Fibroblast of lung (primary cell): Measurements from ENCODE around the gene CALU. TPM values are rescaled to one million over a fixed set of nuclear protein-coding genes. Genes with fewer than 3 reads are reported as not detected.

ENCODE experiments used
- DNase-seq, 2 donors: peaks; one replicate each; pipeline versions ENCODE4 v3.0.0 to v3.0.0-alpha.2; 2010; ENCODE audit warnings: low read depth in 2 of 2
- H2AFZ ChIP-seq: 2 replicates; pipeline ENCODE4 v1.5.1; 2012; ENCODE audit warnings: low read length, control low read depth, inconsistent platforms
- H3K27ac ChIP-seq: 2 replicates; pipeline ENCODE4 v1.5.1; 2011; ENCODE audit warnings: low read length, control low read depth; ENCODE audit not compliant: insufficient read depth
- H3K27me3 ChIP-seq: 2 replicates; pipeline ENCODE4 v1.5.1; 2011; ENCODE audit warnings: mild to moderate bottlenecking, low read length; ENCODE audit not compliant: control insufficient read depth, insufficient read depth
- H3K36me3 ChIP-seq: 2 replicates; pipeline ENCODE4 v1.5.1; 2011; ENCODE audit warnings: low read length; ENCODE audit not compliant: control insufficient read depth, insufficient read depth
- H3K4me1 ChIP-seq: 2 replicates; pipeline ENCODE4 v1.5.1; 2011; ENCODE audit warnings: low read length; ENCODE audit not compliant: control insufficient read depth, insufficient read depth; ENCODE audit errors: extremely low read depth
- H3K4me2 ChIP-seq: 2 replicates; pipeline ENCODE4 v1.5.1; 2011; ENCODE audit warnings: low read length, control low read depth; ENCODE audit not compliant: insufficient read depth; ENCODE audit errors: extremely low read depth
- H3K4me3 ChIP-seq, 4 experiments: fragments of 200-600 bp in 1 of 4; sonication (generic) in 1 of 4; replicated peaks in 1 of 4; 2 replicates each; pipeline ENCODE4 v1.5.1; 2011 to 2016; ENCODE audit warnings: low read length in 4 of 4, low read depth in 3 of 4, mild to moderate bottlenecking in 3 of 4, control low read depth in 2 of 4, inconsistent platforms in 1 of 4, mixed read lengths in 1 of 4; ENCODE audit not compliant: insufficient read depth in 1 of 4; ENCODE audit errors: control extremely low read depth in 1 of 4
- H3K79me2 ChIP-seq: 2 replicates; pipeline ENCODE4 v1.5.1; 2012; ENCODE audit warnings: mild to moderate bottlenecking, low read length, inconsistent platforms; ENCODE audit not compliant: control insufficient read depth, insufficient read depth
- H3K9ac ChIP-seq: 2 replicates; pipeline ENCODE4 v1.5.1; 2011; ENCODE audit warnings: mild to moderate bottlenecking, low read length, control low read depth; ENCODE audit not compliant: insufficient read depth
- H3K9me3 ChIP-seq: 2 replicates; pipeline ENCODE4 v1.5.1; 2012; ENCODE audit warnings: low read depth, low read length; ENCODE audit not compliant: control insufficient read depth, insufficient read depth
- H4K20me1 ChIP-seq: 2 replicates; pipeline ENCODE4 v1.5.1; 2011; ENCODE audit warnings: low read length; ENCODE audit not compliant: control insufficient read depth, insufficient read depth; ENCODE audit errors: extremely low read depth
- EZH2 ChIP-seq: IDR thresholded peaks from 2 replicates; pipeline ENCODE4 v1.5.1; 2012; ENCODE audit warnings: low read length, control low read depth, mild to moderate bottlenecking; ENCODE audit errors: missing control alignments
- polyA plus RNA-seq, 2 donors: library from polyadenylated mRNA; depleted of rRNA in 1 of 2; stranded (reverse) in 1 of 2; unstranded in 1 of 2; fragments of >200 nt; gene quantifications; 2 replicates each; pipeline ENCODE4 v1.2.1, GENCODE V29; 2011 to 2012; ENCODE audit warnings: missing spikeins in 1 of 2
- total RNA-seq: library from RNA; depleted of rRNA; stranded (reverse); fragments of >200 nt; gene quantifications from 2 replicates; pipeline ENCODE4 v1.2.1, GENCODE V29; 2014
- TF ChIP-seq, protein P1 (sequence below), 2 donors: IDR thresholded peaks in 1 of 2; conservative IDR thresholded peaks in 1 of 2; 1 replicate in 1 of 2; 2 replicates in 1 of 2; pipeline ENCODE4 v1.5.1; 2011 to 2012; ENCODE audit warnings: low read length in 2 of 2, control low read depth in 1 of 2, inconsistent platforms in 1 of 2, low read depth in 1 of 2, mild to moderate bottlenecking in 1 of 2

Gene CALU
- total and polyA plus RNA-seq, 2 donors (not counting 1 experiment from before 2014, with no cell fraction given): 636 to 1,372 TPM

DNA sequence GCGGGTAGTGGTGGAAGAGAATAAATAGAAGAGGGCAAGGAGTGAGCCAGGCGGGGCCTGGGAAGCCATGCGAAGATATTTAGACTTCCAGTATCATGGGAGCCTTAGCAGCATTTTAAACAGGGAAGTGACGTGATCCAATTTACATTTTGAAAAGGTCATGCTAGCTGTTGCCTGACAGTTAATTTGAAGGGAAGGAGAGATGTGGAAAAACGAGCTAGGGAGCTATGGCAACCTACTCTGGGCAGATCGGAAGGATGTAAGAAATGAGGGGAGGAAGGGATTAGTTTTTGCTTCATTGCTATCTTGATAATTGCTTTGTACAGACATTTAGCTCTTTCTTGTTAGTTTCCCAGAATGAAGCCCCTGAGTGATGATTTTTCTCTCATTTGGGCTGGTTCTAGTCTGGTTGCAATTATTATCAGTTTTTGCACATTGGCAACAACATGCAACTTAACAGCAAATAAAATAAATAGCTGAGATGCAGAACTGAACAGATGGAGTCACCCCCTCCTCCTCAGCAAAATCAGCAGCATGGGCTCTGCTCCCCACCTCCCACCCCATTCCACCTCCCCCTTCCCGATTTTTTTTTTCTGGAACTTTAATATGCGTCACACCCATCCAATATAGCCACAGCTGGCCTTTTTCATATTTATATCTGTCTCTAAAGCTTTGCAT lies 13.0 kb upstream of the CALU start:
- H3K4me1 ChIP-seq: peaks cover 3% of the 10 kb centered on the region
- no peak overlapping the region for H3K4me3 ChIP-seq
- TF ChIP-seq, protein P1, sequence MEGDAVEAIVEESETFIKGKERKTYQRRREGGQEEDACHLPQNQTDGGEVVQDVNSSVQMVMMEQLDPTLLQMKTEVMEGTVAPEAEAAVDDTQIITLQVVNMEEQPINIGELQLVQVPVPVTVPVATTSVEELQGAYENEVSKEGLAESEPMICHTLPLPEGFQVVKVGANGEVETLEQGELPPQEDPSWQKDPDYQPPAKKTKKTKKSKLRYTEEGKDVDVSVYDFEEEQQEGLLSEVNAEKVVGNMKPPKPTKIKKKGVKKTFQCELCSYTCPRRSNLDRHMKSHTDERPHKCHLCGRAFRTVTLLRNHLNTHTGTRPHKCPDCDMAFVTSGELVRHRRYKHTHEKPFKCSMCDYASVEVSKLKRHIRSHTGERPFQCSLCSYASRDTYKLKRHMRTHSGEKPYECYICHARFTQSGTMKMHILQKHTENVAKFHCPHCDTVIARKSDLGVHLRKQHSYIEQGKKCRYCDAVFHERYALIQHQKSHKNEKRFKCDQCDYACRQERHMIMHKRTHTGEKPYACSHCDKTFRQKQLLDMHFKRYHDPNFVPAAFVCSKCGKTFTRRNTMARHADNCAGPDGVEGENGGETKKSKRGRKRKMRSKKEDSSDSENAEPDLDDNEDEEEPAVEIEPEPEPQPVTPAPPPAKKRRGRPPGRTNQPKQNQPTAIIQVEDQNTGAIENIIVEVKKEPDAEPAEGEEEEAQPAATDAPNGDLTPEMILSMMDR (conservative IDR thresholded peaks at IDR 0.05 in 1 of 2, IDR thresholded peaks at IDR 0.05 in 1 of 2; ENCODE audit: low read depth in 1 of 2, low read length in 2 of 2): no peak
- no peak for TF ChIP-seq EZH2
- peaks cover 2% of the 10 kb centered on the region for H3K27me3 ChIP-seq
- no peaks in the 10 kb centered on the region for H3K36me3 ChIP-seq
- no peaks in the 10 kb centered on the region for H3K79me2 ChIP-seq
- H3K9ac ChIP-seq: no peak overlapping the region
- H3K4me2 ChIP-seq: no peak overlapping the region
- H2AFZ ChIP-seq: no peak overlapping the region
- H4K20me1 ChIP-seq: no peaks in the 10 kb centered on the region
- DNase-seq: no peak
- no peaks in the 10 kb centered on the region for H3K9me3 ChIP-seq
- no peak overlapping the region for H3K27ac ChIP-seq

DNA sequence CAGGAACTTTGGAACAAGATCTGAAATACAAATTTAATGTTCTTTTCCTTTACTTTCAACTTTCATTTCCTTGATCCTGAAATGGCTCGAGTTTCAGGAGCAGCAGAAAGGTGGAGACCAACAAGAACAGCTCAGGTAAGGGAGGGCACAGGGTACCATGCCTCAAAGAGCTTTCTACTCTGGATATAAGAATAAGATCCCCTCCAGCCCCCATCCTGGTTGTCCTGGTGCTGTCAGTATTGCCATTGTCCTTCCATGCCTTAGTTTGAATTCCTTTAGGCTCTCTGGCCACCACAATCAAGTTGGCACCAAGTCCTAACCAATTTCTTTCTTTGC lies 12.5 kb upstream of the CALU start:
- no peaks in the 10 kb centered on the region for H3K9me3 ChIP-seq
- no peak for DNase-seq
- no peaks in the 10 kb centered on the region for H3K79me2 ChIP-seq
- peaks cover 2% of the 10 kb centered on the region for H3K27me3 ChIP-seq
- no peaks in the 10 kb centered on the region for H3K36me3 ChIP-seq
- TF ChIP-seq EZH2: no peak
- TF ChIP-seq, protein P1 (conservative IDR thresholded peaks at IDR 0.05 in 1 of 2, IDR thresholded peaks at IDR 0.05 in 1 of 2; ENCODE audit: low read depth in 1 of 2, low read length in 2 of 2): no peak
- H3K4me3 ChIP-seq: no peak overlapping the region
- H3K27ac ChIP-seq: no peak overlapping the region
- H3K4me2 ChIP-seq: no peak overlapping the region
- H4K20me1 ChIP-seq: no peaks in the 10 kb centered on the region
- H2AFZ ChIP-seq: no peak overlapping the region
- H3K4me1 ChIP-seq: peaks cover 3% of the 10 kb centered on the region
- H3K9ac ChIP-seq: no peak overlapping the region

DNA sequence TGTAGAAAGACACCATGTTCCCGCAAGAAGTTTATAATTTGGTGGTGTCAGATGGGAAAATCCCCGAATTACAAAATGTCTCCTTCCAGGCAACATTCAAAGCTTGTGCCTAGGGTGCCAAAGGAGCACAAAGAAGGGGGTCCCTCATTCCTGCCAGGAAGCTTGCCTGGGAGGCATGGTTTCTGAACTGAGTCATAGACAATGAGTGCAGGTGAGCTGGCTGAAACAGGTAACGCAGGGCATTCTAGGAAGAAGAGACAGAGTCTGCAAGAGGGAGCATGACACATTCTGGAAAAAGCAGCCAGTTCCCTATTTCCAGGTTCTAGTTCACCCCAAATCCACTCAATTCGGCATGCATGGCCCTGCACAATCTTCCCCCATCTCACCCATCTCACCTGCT lies 11.9 kb upstream of the CALU start:
- Histone ChIP-seq H3K79me2 (no peaks in the 10 kb centered on the region), H3K9me3 (no peaks in the 10 kb centered on the region), H3K27ac (no peak overlapping the region), H3K4me2 (no peak overlapping the region), H3K9ac (no peak overlapping the region), H3K4me3 (no peak overlapping the region), H2AFZ (no peak overlapping the region), H3K4me1 (peaks cover 3% of the 10 kb centered on the region), H3K27me3 (peaks cover 2% of the 10 kb centered on the region), H3K36me3 (no peaks in the 10 kb centered on the region), H4K20me1 (no peaks in the 10 kb centered on the region)
- DNase-seq: no peak
- no peak for TF ChIP-seq EZH2
- TF ChIP-seq, protein P1 (conservative IDR thresholded peaks at IDR 0.05 in 1 of 2, IDR thresholded peaks at IDR 0.05 in 1 of 2; ENCODE audit: low read depth in 1 of 2, low read length in 2 of 2): no peak
